Lower leg skin (tissue), 4 donors: Measurements from ENCODE around the gene ANKRD22. TPM values are rescaled to one million over a fixed set of nuclear protein-coding genes. Genes with fewer than 3 reads are reported as not detected.
"Not testable (repeated sequence)": the region's sequence is repeated elsewhere in the genome, so short reads cannot be mapped to it uniquely, and the experiment has no call there.

Experiments used
- DNase-seq, 2 donors: peaks; one replicate each; pipeline ENCODE4 v3.0.0-alpha.2; 2019; ENCODE audit warnings: low spot score in 2 of 2
- H3K4me3 ChIP-seq: fragments of 200-600 bp; sonication (generic); 2 replicates; pipeline ENCODE4 v1.5.1; 2017; ENCODE audit warnings: mild to moderate bottlenecking, low read depth; ENCODE audit not compliant: poor library complexity, severe bottlenecking
- CTCF ChIP-seq, 3 donors: fragments of 450-650 bp; IDR thresholded peaks; one replicate each; pipeline ENCODE4 v1.5.1; 2016; ENCODE audit warnings: antibody characterized with exemption in 3 of 3, mild to moderate bottlenecking in 3 of 3, moderate library complexity in 2 of 3
- POLR2A ChIP-seq, 2 donors: fragments of 450-650 bp; IDR thresholded peaks; one replicate each; pipeline ENCODE4 v1.6.1; 2016 to 2017; ENCODE audit warnings: antibody characterized with exemption in 2 of 2, mild to moderate bottlenecking in 1 of 2, moderate library complexity in 1 of 2
- WGBS, 2 donors: methylation state at CpG; one replicate each; pipeline ENCODE4 v1.1.5; 2018; 5-methylcytosine and 5-hydroxymethylcytosine counted together
- intact Hi-C: fragments of 100-400 bp; cut with DNase I; formaldehyde crosslinking; loops from one replicate; pipeline ENCODE4 v1.15.0; 2023; ENCODE audit warnings: low total_unique reads
- total RNA-seq, 4 donors: library from RNA; depleted of rRNA; stranded (reverse); fragments of >200 nt; gene quantifications; one replicate each; pipeline ENCODE4 v1.1.0, GENCODE V29; 2016

Gene ANKRD22
- total RNA-seq, 4 donors from 2014 or later: 30.7 to 56.7 (median 35.4) TPM

GRCh38 chr10:88841316-88842111 is 10.1 kb downstream of the ANKRD22 start:
- no peak overlapping the region for H3K4me3 ChIP-seq
- DNase-seq: no peak
- intact Hi-C loops: no loop called here
- 64% methylated on average over 6 of the region's 6 CpGs for WGBS, 2 donors
- no peak for TF ChIP-seq CTCF (IDR thresholded peaks at IDR 0.05)
- no peak for TF ChIP-seq POLR2A (IDR thresholded peaks at IDR 0.05)

- 79 to 85% methylated on average over 5 of the region's 5 CpGs for WGBS, 2 donors
- no peak overlapping the region for H3K4me3 ChIP-seq
- no peak for TF ChIP-seq POLR2A (IDR thresholded peaks at IDR 0.05)
- no peak for TF ChIP-seq CTCF (IDR thresholded peaks at IDR 0.05)
- DNase-seq: no peak
- intact Hi-C loops: no loop called here
These were observed 10.8 kb downstream of the ANKRD22 start for GRCh38 chr10:88840881-88841280.

- TF ChIP-seq CTCF (IDR thresholded peaks at IDR 0.05) (no peak), POLR2A (IDR thresholded peaks at IDR 0.05) (no peak)
- no peak for DNase-seq
- no peak overlapping the region for H3K4me3 ChIP-seq
- 76 to 81% methylated on average over 3 of the region's 3 CpGs for WGBS, 2 donors
- intact Hi-C loops: no loop called here
These were observed 11.5 kb downstream of the ANKRD22 start for GRCh38 chr10:88840104-88840503.

GRCh38 chr10:88838766-88839350 is 12.8 kb downstream of the ANKRD22 start:
- no peak for TF ChIP-seq POLR2A (IDR thresholded peaks at IDR 0.05)
- TF ChIP-seq CTCF (IDR thresholded peaks at IDR 0.05): no peak
- no peak for DNase-seq
- intact Hi-C loops: loop anchor here (5.0 kb wide), 1 partner anchor 93 kb away; no protein-coding TSS in a partner anchor
- H3K4me3 ChIP-seq: no peak overlapping the region
- 94 to 98% methylated on average over 5 of the region's 5 CpGs for WGBS, 2 donors

GRCh38 chr10:88837632-88838031 is 14.0 kb downstream of the ANKRD22 start:
- H3K4me3 ChIP-seq: not testable (repeated sequence)
- intact Hi-C loops: loop anchor here (5.0 kb wide), 1 partner anchor 95 kb away; no protein-coding TSS in a partner anchor

GRCh38 chr10:88835910-88836221 is 15.8 kb downstream of the ANKRD22 start:
- 4 to 16% methylated on average over 2 of the region's 2 CpGs for WGBS, 2 donors
- intact Hi-C loops: loop anchor here (5.0 kb wide), 1 partner anchor 96 kb away; no protein-coding TSS in a partner anchor
- TF ChIP-seq POLR2A (IDR thresholded peaks at IDR 0.05) (no peak), CTCF (IDR thresholded peaks at IDR 0.05) (no peak)

More at GRCh38 chr10:88837632-88838031, 14.0 kb downstream of the ANKRD22 start:
- DNase-seq: not testable (repeated sequence)

More at GRCh38 chr10:88835910-88836221, 15.8 kb downstream of the ANKRD22 start:
- H3K4me3 ChIP-seq: no peak overlapping the region
- no peak for DNase-seq
